K562 (cell line): ENCODE measurements around the gene ANKRD27. TPM values are rescaled to one million over a fixed set of nuclear protein-coding genes. Genes with fewer than 3 reads are reported as not detected.

Source experiments
- CBX2 ChIP-seq: fragments of 200-600 bp; sonication (generic); IDR thresholded peaks from one replicate; pipeline ENCODE4 v1.6.1; 2012; ENCODE audit warnings: mild to moderate bottlenecking, low read length, inconsistent platforms; ENCODE audit not compliant: insufficient read depth, poor library complexity, severe bottlenecking
- GTF2F1 ChIP-seq: IDR thresholded peaks from 2 replicates; pipeline ENCODE4 v1.6.1; 2011; ENCODE audit warnings: low read depth, low read length, improper control_type of control experiment
- JUND ChIP-seq, 2 experiments: IDR thresholded peaks; 2 replicates in 1 of 2; 3 replicates in 1 of 2; pipeline ENCODE4 v1.6.1; 2011; ENCODE audit warnings: borderline replicate concordance in 2 of 2, low read depth in 2 of 2, low read length in 2 of 2, improper control_type of control experiment in 1 of 2, missing biosample characterization in 1 of 2, missing genetic modification characterization in 1 of 2, missing genetic modification reagents in 1 of 2
- NBN ChIP-seq: fragments of 450-650 bp; IDR thresholded peaks from 2 replicates; pipeline ENCODE4 v1.6.1; 2016; ENCODE audit warnings: low read depth, mild to moderate bottlenecking
- NCOA1 ChIP-seq: fragments of 450-650 bp; IDR thresholded peaks from 2 replicates; pipeline ENCODE4 v1.6.1; 2016; ENCODE audit warnings: low read depth
- NR4A1 ChIP-seq, 2 experiments: fragments of 250-450 bp in 1 of 2; fragments of 450-650 bp in 1 of 2; sonication (Bioruptor Pico) in 1 of 2; IDR thresholded peaks; 2 replicates each; pipeline versions ENCODE4 v1.4.0 to v1.6.1; 2016 to 2020; ENCODE audit warnings: mild to moderate bottlenecking in 2 of 2, missing compliant biosample characterization in 1 of 2, missing genetic modification characterization in 1 of 2, moderate library complexity in 1 of 2
- PREB ChIP-seq: sonication (generic); formaldehyde crosslinking; IDR thresholded peaks from 2 replicates; pipeline ENCODE4 v1.8.1; 2023; ENCODE audit warnings: mild to moderate bottlenecking, missing genetic modification reagents
- PTBP1 ChIP-seq: fragments of 200-400 bp; formaldehyde crosslinking; IDR thresholded peaks from 2 replicates; pipeline ENCODE4 v1.6.1; 2017; ENCODE audit warnings: low read depth, low read length
- RBBP5 ChIP-seq: fragments of 200-600 bp; sonication (generic); IDR thresholded peaks from 2 replicates; pipeline ENCODE4 v1.6.1; 2012; ENCODE audit warnings: borderline replicate concordance, mild to moderate bottlenecking, low read length, control low read depth, inconsistent platforms; ENCODE audit not compliant: insufficient read depth, poor library complexity, severe bottlenecking
- SIN3A ChIP-seq, 2 experiments: fragments of 150-350 bp in 1 of 2; IDR thresholded peaks; 2 replicates each; pipeline ENCODE4 v1.6.1; 2011 to 2016; ENCODE audit warnings: borderline replicate concordance in 2 of 2, low read depth in 2 of 2, low read length in 2 of 2, mild to moderate bottlenecking in 2 of 2, moderate library complexity in 2 of 2; ENCODE audit not compliant: control insufficient read depth in 1 of 2
- SIN3B ChIP-seq: fragments of 450-650 bp; IDR thresholded peaks from 2 replicates; pipeline ENCODE4 v1.6.1; 2017; ENCODE audit warnings: low read depth, mild to moderate bottlenecking, moderate library complexity
- TAF15 ChIP-seq: fragments of 200-400 bp; formaldehyde crosslinking; IDR thresholded peaks from 2 replicates; pipeline ENCODE4 v1.6.1; 2017; ENCODE audit warnings: mild to moderate bottlenecking, low read depth, low read length, moderate library complexity
- TEAD1 ChIP-seq, 2 experiments: fragments of 450-650 bp in 1 of 2; sonication (generic) in 1 of 2; formaldehyde crosslinking; IDR thresholded peaks; 2 replicates each; pipeline versions ENCODE4 v1.4.0 to v1.8.0; 2020 to 2022; ENCODE audit warnings: mild to moderate bottlenecking in 2 of 2, missing genetic modification reagents in 1 of 2
- U2AF1 ChIP-seq: fragments of 200-400 bp; formaldehyde crosslinking; optimal IDR thresholded peaks from 2 replicates; pipeline ENCODE3; 2017; ENCODE audit warnings: mild to moderate bottlenecking, low read depth, low read length, moderate library complexity
- ZNF408 ChIP-seq: fragments of 250-450 bp; sonication (Bioruptor Pico); IDR thresholded peaks from 2 replicates; pipeline ENCODE4 v1.4.0; 2020; ENCODE audit warnings: low read depth, mild to moderate bottlenecking, moderate library complexity
- ZNF592 ChIP-seq: fragments of 450-650 bp; IDR thresholded peaks from 2 replicates; pipeline ENCODE4 v1.6.1; 2017; ENCODE audit warnings: antibody characterized with exemption, mild to moderate bottlenecking
- ZNF780A ChIP-seq: fragments of 250-450 bp; sonication (Bioruptor Pico); IDR thresholded peaks from 2 replicates; pipeline ENCODE4 v1.5.0; 2021; ENCODE audit warnings: mild to moderate bottlenecking
- polyA plus RNA-seq, 8 experiments: library from polyadenylated mRNA; depleted of rRNA in 4 of 8; stranded (reverse) in 5 of 8; unstranded in 3 of 8; fragments of >200 nt; fragmentation: Nextera tagmentation in 2 of 8; fragmentation: Illumina TruSeq in 1 of 8; extraction: Ambion mirVana in 2 of 8; extraction: Trizol in 1 of 8; gene quantifications; 2 replicates each; pipeline versions ENCODE4 v1.2.1 to v1.2.3, GENCODE V29; 2011 to 2014; ENCODE audit warnings: inconsistent platforms in 1 of 8, missing spikeins in 1 of 8
- total RNA-seq, 7 experiments: library from RNA; depleted of rRNA in 6 of 7; stranded (reverse); fragments of >200 nt in 6 of 7; fragmentation: Illumina TruSeq in 2 of 7; extraction: Trizol in 2 of 7; gene quantifications; 2 replicates each; pipeline versions ENCODE4 v1.2.1 to v1.2.3, GENCODE V29; 2011 to 2021; ENCODE audit warnings: low replicate concordance in 1 of 7
- TF ChIP-seq, protein P1 (sequence below), 2 experiments: fragments of 200-800 bp in 1 of 2; sonication (Bioruptor generic) in 1 of 2; sonication (generic) in 1 of 2; formaldehyde crosslinking in 1 of 2; IDR thresholded peaks in 1 of 2; conservative IDR thresholded peaks in 1 of 2; 2 replicates each; pipeline versions ENCODE4 v1.5.0 to v1.6.1; 2016 to 2020; ENCODE audit warnings: missing compliant biosample characterization in 1 of 2, missing genetic modification characterization in 1 of 2, missing genetic modification reagents in 1 of 2

The ANKRD27 gene
- total and polyA plus RNA-seq, 9 of the 15 experiments (the other 6 are each of a cell fraction or from before 2014, with no cell fraction given), result 5.3 to 71.3 (median 54.2) TPM

DNA sequence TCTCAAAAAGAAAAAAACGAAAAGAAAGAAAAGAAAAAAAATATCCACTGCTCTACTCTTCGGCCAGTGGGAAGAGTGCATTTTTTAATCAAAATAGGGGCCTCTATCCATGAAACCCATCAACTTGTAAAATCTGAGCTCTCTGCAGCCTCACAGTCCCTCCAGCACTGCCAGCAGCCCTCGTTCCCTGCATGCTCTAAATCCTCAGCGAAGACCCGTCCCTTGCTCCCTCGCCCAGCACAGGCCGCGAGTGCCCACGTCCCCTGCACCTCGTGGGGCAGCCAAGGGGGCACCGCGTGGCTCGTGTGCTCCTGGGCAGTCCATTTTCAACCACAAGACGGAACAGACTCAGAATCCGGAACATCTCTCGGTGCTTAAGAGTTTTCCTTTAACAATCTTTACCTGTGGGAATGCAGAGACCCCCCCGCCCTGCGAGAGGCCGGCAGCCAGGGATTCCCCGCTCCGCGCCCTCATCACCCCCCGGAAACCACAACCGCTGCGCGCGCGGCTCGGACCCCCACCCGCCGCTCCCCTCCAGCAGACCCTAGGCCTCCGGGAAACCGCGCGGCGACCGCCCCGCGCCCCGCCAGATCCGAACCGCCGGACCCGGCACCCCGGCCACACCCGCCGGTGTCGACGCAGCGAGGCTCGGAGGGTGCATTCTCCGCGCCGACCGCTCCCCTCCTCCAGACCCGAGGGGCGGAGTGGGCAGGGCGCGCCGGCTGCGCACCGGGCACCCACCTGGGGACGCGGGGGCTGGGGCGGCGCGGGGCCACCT, 638 bp downstream of the ANKRD27 start (continued):
- 0 out of 4 replicates have a peak, but pooled peaks of 1 of the 2 experiments have one; percentile 47 for TF ChIP-seq TEAD1 (CRISPR knock-in tag; IDR thresholded peaks at IDR 0.05)
- no peak for TF ChIP-seq RBBP5
- no peak for TF ChIP-seq TAF15
- TF ChIP-seq JUND (IDR thresholded peaks at IDR 0.05; ENCODE audit: borderline replicate concordance, low read depth, low read length), result no peak
- no peak for TF ChIP-seq JUND (tag; IDR thresholded peaks at IDR 0.05; ENCODE audit: borderline replicate concordance, low read depth, low read length)
- peak; percentile 46; the same call in 1 of the 2 replicates for TF ChIP-seq SIN3B
- no peak for TF ChIP-seq PTBP1
- no peak for TF ChIP-seq NBN
- no peak for TF ChIP-seq SIN3A (IDR thresholded peaks at IDR 0.05; ENCODE audit: borderline replicate concordance in 2 of 2, control insufficient read depth in 1 of 2, low read depth in 2 of 2, low read length in 2 of 2)
- TF ChIP-seq GTF2F1, result no peak
- no peak for TF ChIP-seq U2AF1
- TF ChIP-seq CBX2, result no peak
- TF ChIP-seq NCOA1, result no peak
- TF ChIP-seq PREB, result 0 out of 2 replicates have a peak, but pooled peaks have one; percentile 53
- TF ChIP-seq ZNF408 (CRISPR knock-in tag), result no peak
- no peak for TF ChIP-seq ZNF780A
- 0 out of 2 replicates have a peak, but pooled peaks have one; percentile 28 for TF ChIP-seq ZNF592
- TF ChIP-seq, protein P1, sequence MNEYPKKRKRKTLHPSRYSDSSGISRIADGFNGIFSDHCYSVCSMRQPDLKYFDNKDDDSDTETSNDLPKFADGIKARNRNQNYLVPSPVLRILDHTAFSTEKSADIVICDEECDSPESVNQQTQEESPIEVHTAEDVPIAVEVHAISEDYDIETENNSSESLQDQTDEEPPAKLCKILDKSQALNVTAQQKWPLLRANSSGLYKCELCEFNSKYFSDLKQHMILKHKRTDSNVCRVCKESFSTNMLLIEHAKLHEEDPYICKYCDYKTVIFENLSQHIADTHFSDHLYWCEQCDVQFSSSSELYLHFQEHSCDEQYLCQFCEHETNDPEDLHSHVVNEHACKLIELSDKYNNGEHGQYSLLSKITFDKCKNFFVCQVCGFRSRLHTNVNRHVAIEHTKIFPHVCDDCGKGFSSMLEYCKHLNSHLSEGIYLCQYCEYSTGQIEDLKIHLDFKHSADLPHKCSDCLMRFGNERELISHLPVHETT (CRISPR knock-in tag; conservative IDR thresholded peaks at IDR 0.05 in 1 of 2, IDR thresholded peaks at IDR 0.05 in 1 of 2), result peak in 1 of 2 experiments; percentile 25; a peak in 1 of 4 replicates
- TF ChIP-seq NR4A1 (CRISPR knock-in tag; IDR thresholded peaks at IDR 0.05), result no peak
- TF ChIP-seq NR4A1 (tag; IDR thresholded peaks at IDR 0.05), result no peak
